Measurements from ENCODE around the gene PI4KB.

GRCh38 chr1:151293093-151293492 lies 34.1 kb downstream of the PI4KB start:
- TF ChIP-seq CTCF (IDR thresholded peaks at IDR 0.05 in 8 of 11, conservative IDR thresholded peaks at IDR 0.05 in 3 of 11) = no peak
- peak; percentile 2 to 63 (median 29) for TF ChIP-seq POLR2AphosphoS5 (IDR thresholded peaks at IDR 0.05)
- no peak for TF ChIP-seq POLR2A (IDR thresholded peaks at IDR 0.05)

Data from spleen (tissue), 7 donors.